ENCODE results near the gene PEAR1. TPM values are rescaled to one million over a fixed set of nuclear protein-coding genes. Genes with fewer than 3 reads are reported as not detected.

PEAR1 gene
- 10 to 100 TPM; 11.2 to 21.9 (median 14.4) TPM for total RNA-seq

DNA sequence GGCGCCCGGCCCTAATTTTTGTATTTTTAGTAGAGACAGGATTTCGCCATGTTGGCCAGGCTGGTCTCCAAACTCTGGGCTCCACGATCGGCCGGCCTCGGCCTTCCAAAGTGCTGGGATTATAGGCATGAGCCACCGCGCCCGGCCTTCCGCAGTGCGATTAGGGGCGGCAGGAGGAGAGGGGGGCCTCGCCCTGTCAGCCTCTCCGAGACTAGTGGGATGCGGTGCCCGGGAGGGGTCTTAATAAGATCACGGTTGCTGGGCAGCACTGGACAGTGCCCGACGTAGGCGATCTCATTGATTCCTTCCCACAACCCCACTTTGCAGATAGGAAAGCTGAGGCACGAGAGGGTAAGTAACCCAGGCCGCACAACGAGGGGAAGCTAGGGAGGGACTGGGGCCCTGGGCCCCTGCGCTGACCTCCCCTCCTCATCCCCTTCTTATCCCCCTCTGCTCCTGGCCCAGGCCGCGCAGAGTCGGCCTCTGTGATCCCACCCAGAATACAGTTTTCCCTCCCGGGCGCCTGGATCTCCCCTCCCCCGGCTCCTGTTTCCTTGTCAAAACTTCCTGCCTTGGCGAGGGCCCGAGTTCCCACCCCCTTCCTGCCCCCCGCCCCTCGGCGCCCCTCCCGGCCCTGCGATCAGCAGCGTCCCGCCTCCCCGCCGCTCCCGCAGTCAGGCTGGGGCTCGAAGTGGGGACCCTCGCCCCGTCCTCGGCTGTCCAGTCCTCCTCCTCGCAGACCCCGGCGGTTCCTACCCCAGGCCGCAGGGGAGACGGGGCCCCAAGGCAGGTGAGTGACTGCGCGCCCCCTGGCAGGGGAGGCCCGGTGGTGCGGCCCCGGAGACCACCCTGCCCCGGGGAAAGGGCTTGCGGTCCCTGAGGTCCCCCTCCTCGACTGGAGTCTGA is at the start of gene PEAR1:
Gene PEAR1, plus strand, starts transcription at position 671 of the 906 bp plus-strand sequence. CDS start 10,209 bp downstream, outside the sequence.
- peaks cover 5 to 36% of the 10 kb centered on the region in 2 donors for H3K4me1 ChIP-seq
- intact Hi-C loops (cut with DNase I): no loop called here
- TF ChIP-seq CTCF (IDR thresholded peaks at IDR 0.05) (no peak), POLR2A (IDR thresholded peaks at IDR 0.05) (peak in 1 of 2 donors; percentile 24)
- H3K27ac ChIP-seq: peak within 1 kb of the TSS; percentile 85 to 94 (median 86)
- H3K9me3 ChIP-seq: no peaks in the 10 kb centered on the region
- peak; percentile 26 to 38 for DNase-seq
- WGBS, 2 donors: 17 to 23% methylated on average over 27 to 29 of the region's 60 CpGs
- peak within 1 kb of the TSS in 2 of 3 donors; percentile 33 to 53 for H3K4me3 ChIP-seq (replicated peaks in 1 of 3)
- peaks cover 3% of the 10 kb centered on the region for H3K27me3 ChIP-seq
- no peaks in the 10 kb centered on the region for H3K36me3 ChIP-seq

GRCh38 chr1:156844102-156844501 is 49.4 kb upstream of the PEAR1 start:
- Histone ChIP-seq H3K4me1 (peaks cover 6 to 17% of the 10 kb centered on the region in 2 donors), H3K27ac (no peak overlapping the region), H3K4me3 (replicated peaks in 1 of 3) (no peak overlapping the region), H3K27me3 (peaks cover 15% of the 10 kb centered on the region), H3K36me3 (no peaks in the 10 kb centered on the region), H3K9me3 (no peaks in the 10 kb centered on the region)
- no peak for TF ChIP-seq POLR2A (IDR thresholded peaks at IDR 0.05)
- TF ChIP-seq CTCF (IDR thresholded peaks at IDR 0.05): no peak
- intact Hi-C loops (cut with DNase I): no loop called here
- WGBS, 2 donors: 47 to 50% methylated on average over 6 of the region's 6 CpGs
- DNase-seq: no peak

DNA sequence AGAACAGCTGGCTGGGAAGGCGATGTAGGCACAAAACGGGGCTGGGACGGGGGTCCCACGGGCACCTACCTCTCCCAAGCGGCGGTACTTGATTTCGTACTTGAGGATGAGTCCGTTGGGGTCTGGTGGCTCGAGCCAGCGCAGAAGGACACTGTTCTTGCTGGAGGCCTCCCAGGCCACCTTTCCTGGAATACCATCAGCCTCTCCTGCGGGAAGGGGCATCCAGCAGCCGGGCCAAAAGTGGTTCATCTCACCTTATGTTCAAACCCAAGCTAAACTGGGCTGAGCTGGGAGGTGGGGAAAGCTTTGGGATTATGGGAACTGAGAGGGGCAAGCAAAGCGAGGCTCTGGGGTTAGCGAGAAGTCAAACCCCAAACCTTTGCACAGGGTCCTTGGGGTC is 48.9 kb upstream of the PEAR1 start:
- Histone ChIP-seq H3K4me1 (peaks cover 6 to 17% of the 10 kb centered on the region in 2 donors), H3K27me3 (peaks cover 15% of the 10 kb centered on the region), H3K9me3 (no peaks in the 10 kb centered on the region), H3K27ac (no peak overlapping the region), H3K36me3 (no peaks in the 10 kb centered on the region), H3K4me3 (replicated peaks in 1 of 3) (no peak overlapping the region)
- WGBS, 2 donors: 17 to 30% methylated on average over 8 to 12 of the region's 14 CpGs
- intact Hi-C loops (cut with DNase I): no loop called here
- TF ChIP-seq CTCF (IDR thresholded peaks at IDR 0.05) (no peak), POLR2A (IDR thresholded peaks at IDR 0.05) (no peak)
- DNase-seq: no peak

GRCh38 chr1:156845055-156845952 is 48.2 kb upstream of the PEAR1 start:
- Histone ChIP-seq H3K36me3 (no peaks in the 10 kb centered on the region), H3K27me3 (peaks cover 15% of the 10 kb centered on the region), H3K27ac (no peak overlapping the region), H3K4me1 (peaks cover 6 to 17% of the 10 kb centered on the region in 2 donors), H3K4me3 (replicated peaks in 1 of 3) (no peak overlapping the region), H3K9me3 (no peaks in the 10 kb centered on the region)
- TF ChIP-seq POLR2A (IDR thresholded peaks at IDR 0.05): no peak
- TF ChIP-seq CTCF (IDR thresholded peaks at IDR 0.05): no peak
- no peak for DNase-seq
- intact Hi-C loops (cut with DNase I): no loop called here
- WGBS, 2 donors: 10% methylated on average over 40 of the region's 69 CpGs; no CpG with 5 or more reads in 1 of the 2 donors

All from thyroid gland (tissue), 4 donors.